Epithelial cell of proximal tubule (primary cell): ENCODE results near the gene AKR1E2. TPM values are rescaled to one million over a fixed set of nuclear protein-coding genes. Genes with fewer than 3 reads are reported as not detected.

Source experiments
- DNase-seq: peaks from one replicate; pipeline ENCODE4 v3.0.0-alpha.2; 2011; ENCODE audit warnings: low read depth
- H3K4me3 ChIP-seq: 2 replicates; pipeline ENCODE4 v1.5.1; 2011; ENCODE audit warnings: low read depth, mild to moderate bottlenecking, low read length
- CTCF ChIP-seq: conservative IDR thresholded peaks from 2 replicates; pipeline ENCODE4 v1.5.1; 2012; ENCODE audit warnings: low read depth, mild to moderate bottlenecking, low read length
- total RNA-seq: library from RNA; depleted of rRNA; stranded (reverse); fragments of >200 nt; gene quantifications from 2 replicates; pipeline ENCODE4 v1.2.3, GENCODE V29; 2015

AKR1E2 gene
- total RNA-seq, 1 donor from 2014 or later: 2.2 TPM

GRCh38 chr10:4784667-4785333 is 41.2 kb upstream of the AKR1E2 start:
- H3K4me3 ChIP-seq: no peak overlapping the region
- no peak for DNase-seq
- no peak for TF ChIP-seq CTCF

GRCh38 chr10:4786043-4786839 is 39.8 kb upstream of the AKR1E2 start:
- TF ChIP-seq CTCF: no peak
- no peak overlapping the region for H3K4me3 ChIP-seq
- no peak for DNase-seq

- no peak for DNase-seq
- no peak for TF ChIP-seq CTCF
- no peak overlapping the region for H3K4me3 ChIP-seq
These were observed 36.0 kb upstream of the AKR1E2 start for GRCh38 chr10:4790045-4790444.

GRCh38 chr10:4790922-4791321 is 35.1 kb upstream of the AKR1E2 start:
- no peak overlapping the region for H3K4me3 ChIP-seq
- TF ChIP-seq CTCF: no peak
- no peak for DNase-seq

GRCh38 chr10:4792381-4792780 is 33.6 kb upstream of the AKR1E2 start:
- DNase-seq: no peak
- no peak overlapping the region for H3K4me3 ChIP-seq
- no peak for TF ChIP-seq CTCF

GRCh38 chr10:4801405-4801804 is 24.6 kb upstream of the AKR1E2 start:
- no peak overlapping the region for H3K4me3 ChIP-seq
- DNase-seq: no peak
- TF ChIP-seq CTCF: no peak
